GM19351 (cell line): Measurements from ENCODE around the gene KBTBD2.
A peak's percentile ranks its signal among the peaks of the same experiment; 100 is the strongest.
"Not testable (repeated sequence)": the region's sequence is repeated elsewhere in the genome, so short reads cannot be mapped to it uniquely, and the experiment has no call there.

ENCODE experiments used
- ATAC-seq: cut with Tn5 transposase; IDR thresholded peaks from one replicate; pipeline ENCODE4 v1.9.1; 2021; ENCODE audit warnings: mild to moderate bottlenecking, moderate library complexity; ENCODE audit not compliant: unreplicated experiment

KBTBD2 gene

GRCh38 chr7:32893722-32894121 lies 2.2 kb upstream of the KBTBD2 start:
- ATAC-seq = no peak

GRCh38 chr7:32893207-32893524 lies 1.6 kb upstream of the KBTBD2 start:
- ATAC-seq = no peak

GRCh38 chr7:32892521-32893206 lies 1.1 kb upstream of the KBTBD2 start:
- ATAC-seq = peak; percentile 19

- peak; percentile 44 for ATAC-seq
Measured at GRCh38 chr7:32891800-32892520, 400 bp upstream of the KBTBD2 start.

GRCh38 chr7:32890793-32891042 lies 842 bp downstream of the KBTBD2 start:
- no peak for ATAC-seq

GRCh38 chr7:32890010-32890792 lies 1.4 kb downstream of the KBTBD2 start:
- peak; percentile 36 for ATAC-seq

GRCh38 chr7:32888505-32888904 lies 3.1 kb downstream of the KBTBD2 start:
- no peak for ATAC-seq

GRCh38 chr7:32887395-32887794 lies 4.2 kb downstream of the KBTBD2 start:
- no peak for ATAC-seq

- no peak for ATAC-seq
Measured at GRCh38 chr7:32881074-32881982, 10.2 kb downstream of the KBTBD2 start.

GRCh38 chr7:32879460-32879859 lies 12.1 kb downstream of the KBTBD2 start:
- no peak for ATAC-seq

- ATAC-seq = not testable (repeated sequence)
Measured at GRCh38 chr7:32878023-32878422, 13.5 kb downstream of the KBTBD2 start.

- no peak for ATAC-seq
Measured at GRCh38 chr7:32872421-32872820, 19.1 kb downstream of the KBTBD2 start.

- ATAC-seq = peak; percentile 96
Measured at GRCh38 chr7:32871624-32872371, 19.8 kb downstream of the KBTBD2 start.

GRCh38 chr7:32870298-32870697 lies 21.3 kb downstream of the KBTBD2 start:
- ATAC-seq = no peak

GRCh38 chr7:32869716-32870115 lies 21.8 kb downstream of the KBTBD2 start:
- ATAC-seq = no peak

GRCh38 chr7:32868116-32868515 lies 23.4 kb downstream of the KBTBD2 start:
- no peak for ATAC-seq

- no peak for ATAC-seq
Measured at GRCh38 chr7:32865448-32866030, 26.0 kb downstream of the KBTBD2 start.

- ATAC-seq = not testable (repeated sequence)
Measured at GRCh38 chr7:32863872-32864271, 27.7 kb downstream of the KBTBD2 start.

GRCh38 chr7:32860090-32860489 lies 31.5 kb downstream of the KBTBD2 start:
- no peak for ATAC-seq

GRCh38 chr7:32858648-32859047 lies 32.9 kb downstream of the KBTBD2 start:
- no peak for ATAC-seq
